Activated CD4-positive, alpha-beta T cell treated with anti-CD3 and anti-CD28 coated beads, Interleukin-2, amount 50 U/mL, for 16 hours (primary cell): ENCODE data around the gene LARGE2.

Experiments used
- DNase-seq: peaks from one replicate; pipeline ENCODE4 v3.0.0-alpha.2; 2020

Gene LARGE2

DNA sequence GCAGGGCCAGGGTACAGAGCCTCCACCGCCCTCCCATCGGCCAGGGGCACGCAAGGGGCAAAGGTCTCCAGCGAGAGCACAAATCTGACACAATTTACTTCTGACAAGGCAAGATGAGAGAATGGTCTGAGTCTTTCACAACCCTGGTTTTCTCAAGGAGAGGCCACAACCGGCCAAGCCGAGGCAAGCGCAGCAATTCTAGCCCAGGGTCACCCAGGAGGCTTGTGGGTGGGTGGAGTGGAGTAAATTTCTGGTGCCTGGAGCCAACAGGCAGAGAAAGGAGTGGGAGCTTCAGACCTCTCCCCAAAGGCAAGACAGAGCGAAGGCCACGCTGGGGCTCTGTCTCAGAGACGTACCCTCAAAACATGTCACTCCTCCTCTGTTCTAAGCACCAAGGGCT is 9.3 kb downstream of the LARGE2 start:
- no peak for DNase-seq

DNA sequence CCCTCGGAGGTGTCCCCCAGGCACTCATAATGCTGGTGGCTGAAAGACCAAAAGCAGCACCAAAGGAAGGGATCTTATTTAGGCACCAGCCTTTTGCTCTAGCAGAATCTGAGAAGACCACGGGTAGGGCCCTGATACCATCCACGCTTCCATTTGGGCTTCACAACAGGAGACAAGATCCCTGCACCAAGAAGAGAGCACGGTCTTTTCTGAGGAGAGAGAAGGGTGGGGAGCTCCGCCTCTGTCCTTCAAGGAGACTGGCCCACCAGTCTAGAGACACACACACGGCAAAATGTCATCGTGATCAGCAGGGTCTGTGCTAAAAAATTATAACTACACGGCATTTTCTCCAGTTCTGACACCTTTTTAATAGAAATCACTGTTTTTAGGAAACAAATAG is 9.8 kb downstream of the LARGE2 start:
- no peak for DNase-seq

DNA sequence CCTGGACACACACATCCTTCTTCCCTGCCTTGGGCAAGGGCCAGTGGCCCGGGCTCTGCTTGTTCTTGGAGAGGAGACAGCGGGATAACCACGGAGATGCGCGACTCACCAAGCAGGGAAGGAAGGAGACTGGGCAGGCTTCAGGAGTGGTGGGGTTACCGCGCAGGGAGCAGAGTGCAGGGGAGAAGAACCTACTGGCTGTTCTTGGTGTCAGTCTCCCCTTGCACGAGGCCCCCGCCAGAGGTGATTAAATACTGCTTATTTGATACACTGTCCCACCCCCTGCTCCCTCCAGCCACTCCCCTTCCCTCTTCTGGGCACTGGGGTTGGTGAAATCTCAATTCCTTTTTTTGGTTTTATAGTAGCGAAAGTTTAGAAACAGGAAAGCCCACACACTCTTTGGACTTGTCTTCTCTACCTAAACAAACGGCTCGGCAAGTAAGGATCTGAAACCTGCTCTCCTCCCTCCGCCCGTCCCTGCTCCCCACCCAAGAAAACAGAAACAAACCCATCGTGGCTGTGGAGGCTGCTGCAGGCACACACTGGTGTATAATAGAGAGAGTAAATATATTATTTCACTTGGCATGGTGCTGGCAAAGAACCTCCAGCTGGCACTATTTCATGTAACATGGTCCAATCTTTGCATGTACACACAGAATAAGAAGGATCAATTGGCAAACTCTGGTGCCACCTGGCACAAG is 10.8 kb downstream of the LARGE2 start:
- DNase-seq, result no peak

DNA sequence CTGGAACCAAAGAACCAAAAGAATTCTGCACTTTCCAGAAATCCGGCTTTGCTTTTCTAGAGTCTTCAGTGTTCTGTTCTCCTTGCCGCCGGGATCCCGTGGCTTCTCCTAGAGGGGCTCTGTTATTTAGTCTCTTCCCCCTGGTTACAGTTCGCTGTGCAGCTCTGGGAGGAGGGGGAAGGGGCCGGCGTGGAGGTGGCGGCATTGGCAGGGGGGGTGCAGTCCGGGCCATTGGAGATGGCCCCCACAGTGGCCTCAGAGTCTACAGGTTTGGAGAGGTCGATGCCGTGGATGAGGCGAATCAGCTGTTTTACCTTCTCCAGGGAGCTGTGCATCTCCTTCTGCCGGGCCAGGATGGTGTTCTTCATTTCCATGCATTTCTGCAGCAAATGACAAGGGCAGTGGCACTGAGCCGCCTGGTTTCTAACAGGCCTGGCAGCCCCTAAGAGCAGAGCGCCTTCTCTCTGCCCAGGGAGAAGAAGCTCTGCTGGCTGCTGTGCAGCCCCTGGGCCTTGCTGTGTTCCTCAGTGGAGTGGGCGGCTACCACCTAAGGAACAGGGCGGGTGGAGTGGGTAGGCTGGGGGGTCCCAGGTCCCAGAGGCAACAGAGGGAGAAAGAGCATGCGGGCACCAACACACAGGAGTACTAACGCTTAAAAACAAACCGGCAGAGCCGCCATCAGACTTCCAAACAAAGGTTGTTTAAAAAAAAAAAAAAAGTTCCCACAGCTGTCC is 11.6 kb downstream of the LARGE2 start:
- no peak for DNase-seq

DNA sequence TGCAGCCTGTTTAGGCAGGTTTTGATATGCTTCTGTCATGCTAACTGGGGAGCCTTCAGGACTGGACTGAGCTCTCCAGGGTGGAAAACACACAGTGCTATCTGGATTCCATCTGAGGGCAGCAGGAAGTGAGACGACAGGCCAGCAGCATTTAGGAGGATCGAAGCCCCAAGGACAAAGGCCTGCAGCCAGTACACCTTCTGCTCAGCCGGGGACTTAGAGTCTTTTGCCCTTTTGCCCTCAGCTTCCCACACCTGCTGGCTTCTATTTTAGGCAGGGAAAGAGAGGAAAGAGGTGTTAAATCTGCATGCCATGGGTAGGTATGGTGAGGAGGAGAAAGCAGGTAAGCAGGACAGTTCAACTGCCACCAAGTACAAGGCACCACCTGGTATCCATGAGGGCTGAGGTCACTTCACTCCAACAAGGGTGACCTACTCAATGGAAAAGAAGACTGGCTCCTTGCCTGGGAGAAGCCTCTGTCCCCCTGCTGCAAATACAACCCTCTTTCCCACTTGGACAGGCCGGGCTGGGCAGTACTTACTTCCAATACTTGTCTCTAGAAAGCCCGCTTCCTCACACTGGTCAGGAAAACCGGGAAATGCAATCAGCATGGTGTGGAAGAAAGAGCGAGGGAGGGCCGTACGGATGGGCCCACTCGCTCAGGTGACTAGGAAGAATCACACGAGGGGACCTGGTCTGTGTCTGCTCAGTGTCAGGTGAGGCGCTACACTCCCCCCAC is 12.3 kb downstream of the LARGE2 start:
- DNase-seq, result no peak

DNA sequence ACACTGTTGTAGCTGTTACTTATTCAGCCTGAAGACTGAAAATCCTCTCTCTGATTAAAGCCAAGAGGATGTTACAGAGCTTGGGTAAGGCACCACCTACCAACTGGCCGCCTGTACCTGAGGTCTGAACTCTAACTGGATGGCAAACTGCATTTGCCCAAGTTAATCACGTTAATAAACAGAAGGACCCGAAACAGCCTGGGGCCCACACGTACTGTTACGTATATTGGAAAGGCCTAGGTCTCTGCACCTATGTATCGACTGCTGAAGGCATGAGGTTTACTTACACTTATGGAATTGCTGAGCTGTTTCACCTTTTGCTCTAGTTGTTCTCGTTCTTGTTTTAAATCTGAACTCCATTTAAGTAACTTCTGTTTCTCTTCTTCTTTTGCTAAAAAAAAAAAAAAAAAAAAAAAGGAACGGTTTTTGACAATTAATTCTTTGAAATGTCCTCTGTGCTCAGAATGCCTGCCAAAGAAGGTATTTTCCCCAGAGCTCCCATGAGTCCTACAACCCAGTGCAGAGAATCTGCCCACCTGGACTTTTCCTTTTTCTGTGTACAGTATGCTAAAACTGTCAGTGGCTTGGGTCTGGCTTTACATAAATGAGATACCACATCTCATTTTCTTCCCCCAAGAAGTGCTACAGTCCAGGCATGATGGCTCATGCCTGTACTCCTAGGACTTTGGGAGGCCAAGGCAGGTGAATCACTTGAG is 13.1 kb downstream of the LARGE2 start:
- DNase-seq, result no peak

DNA sequence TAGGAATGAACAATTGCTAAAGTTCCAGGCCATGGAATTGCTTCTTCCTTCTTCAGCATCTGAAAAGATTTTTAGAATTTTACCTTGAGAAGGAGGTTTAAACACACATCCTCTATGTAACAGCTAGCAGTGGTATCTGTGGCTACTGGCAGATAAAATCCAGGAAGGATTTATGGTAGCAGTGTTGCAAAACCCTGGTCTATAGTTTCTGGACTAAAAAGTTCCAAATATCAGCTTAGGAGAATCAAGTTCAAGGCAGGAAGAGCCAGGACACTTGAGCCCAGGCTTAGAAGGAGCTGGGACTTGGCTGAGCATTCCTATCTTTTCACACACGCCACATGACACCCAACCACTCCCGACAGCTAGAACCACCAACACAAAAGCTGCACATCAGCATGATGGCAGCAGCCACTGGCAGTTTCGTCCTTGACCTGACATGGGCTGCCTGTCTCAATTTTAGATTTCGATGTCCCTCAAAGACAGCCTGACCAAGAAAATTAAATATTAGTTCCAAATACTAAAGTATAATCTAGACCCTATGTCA is 14.1 kb downstream of the LARGE2 start:
- no peak for DNase-seq

DNA sequence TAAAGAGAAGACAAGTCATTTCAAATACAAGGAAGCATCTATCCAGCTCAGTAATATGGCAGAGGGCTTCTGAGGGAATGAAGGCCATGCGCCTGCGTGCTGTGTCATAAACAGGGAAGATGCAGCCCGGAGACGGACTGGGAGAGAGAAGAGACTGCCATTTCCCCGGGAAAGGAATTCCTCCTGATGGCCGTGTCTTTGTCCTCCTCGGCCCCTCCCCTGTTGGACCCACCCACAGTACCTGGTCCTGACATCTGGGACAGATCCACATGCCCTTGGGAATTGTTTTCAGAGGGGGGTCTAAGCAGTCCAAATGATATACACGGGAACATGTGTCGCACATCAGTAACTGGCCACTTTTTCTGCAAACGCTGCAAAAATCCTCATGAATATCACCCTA is 15.5 kb downstream of the LARGE2 start:
- DNase-seq, result no peak

DNA sequence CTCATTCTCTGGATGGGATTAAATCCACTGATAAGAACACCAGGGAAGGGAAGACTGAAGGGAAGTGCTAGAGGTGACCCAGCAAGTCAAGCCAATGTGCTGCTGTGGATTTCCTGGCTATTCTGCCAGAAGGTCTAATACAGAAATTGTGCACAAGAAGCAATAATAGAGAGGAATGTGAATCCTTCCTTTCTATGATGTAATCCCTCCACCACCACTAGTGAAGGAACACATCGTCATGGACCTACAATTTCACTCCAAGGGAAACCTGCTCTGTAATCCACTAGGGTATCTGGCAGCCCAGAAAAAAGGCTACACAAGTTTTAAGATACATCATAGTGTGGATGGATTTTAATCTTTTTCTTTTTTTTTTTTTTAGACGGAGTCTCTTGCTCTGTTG is 17.4 kb downstream of the LARGE2 start:
- DNase-seq, result no peak

DNA sequence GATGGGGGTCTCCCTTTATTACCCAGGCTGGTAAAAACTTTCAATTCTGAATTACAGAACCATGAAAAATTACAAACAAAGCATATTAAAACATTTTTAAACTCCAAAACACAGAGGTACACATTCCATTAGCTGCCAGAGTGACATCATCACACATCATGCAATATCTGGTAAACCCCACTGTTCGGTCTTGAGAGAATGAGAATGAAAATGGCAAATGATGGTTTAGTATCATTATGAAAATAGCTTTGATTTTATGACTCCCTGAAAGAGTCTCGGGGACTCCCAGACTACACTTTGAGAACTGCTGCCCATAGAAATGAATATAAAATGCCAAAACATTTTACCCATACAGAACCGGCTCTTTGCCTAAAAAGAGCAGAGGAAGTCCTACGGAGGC is 18.8 kb downstream of the LARGE2 start:
- no peak for DNase-seq

DNA sequence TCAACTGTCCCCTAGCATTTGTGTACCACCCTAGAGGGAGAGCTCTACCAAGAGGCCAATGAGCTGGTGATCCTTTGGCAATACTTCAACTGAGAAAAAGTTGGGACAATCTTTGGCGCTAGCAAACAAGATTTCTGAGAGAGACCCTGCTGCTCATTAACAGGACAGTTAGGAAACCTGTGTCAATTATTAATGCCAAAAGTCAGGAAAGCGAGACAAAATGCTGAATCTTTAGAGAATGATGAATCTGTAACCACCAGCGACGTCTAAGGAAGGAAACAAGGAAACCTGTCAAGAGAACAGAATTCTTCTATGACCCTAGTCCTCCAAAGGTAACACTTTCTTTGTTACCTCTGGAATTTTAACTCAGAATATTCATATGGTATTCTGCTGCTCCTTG is 19.9 kb downstream of the LARGE2 start:
- no peak for DNase-seq

DNA sequence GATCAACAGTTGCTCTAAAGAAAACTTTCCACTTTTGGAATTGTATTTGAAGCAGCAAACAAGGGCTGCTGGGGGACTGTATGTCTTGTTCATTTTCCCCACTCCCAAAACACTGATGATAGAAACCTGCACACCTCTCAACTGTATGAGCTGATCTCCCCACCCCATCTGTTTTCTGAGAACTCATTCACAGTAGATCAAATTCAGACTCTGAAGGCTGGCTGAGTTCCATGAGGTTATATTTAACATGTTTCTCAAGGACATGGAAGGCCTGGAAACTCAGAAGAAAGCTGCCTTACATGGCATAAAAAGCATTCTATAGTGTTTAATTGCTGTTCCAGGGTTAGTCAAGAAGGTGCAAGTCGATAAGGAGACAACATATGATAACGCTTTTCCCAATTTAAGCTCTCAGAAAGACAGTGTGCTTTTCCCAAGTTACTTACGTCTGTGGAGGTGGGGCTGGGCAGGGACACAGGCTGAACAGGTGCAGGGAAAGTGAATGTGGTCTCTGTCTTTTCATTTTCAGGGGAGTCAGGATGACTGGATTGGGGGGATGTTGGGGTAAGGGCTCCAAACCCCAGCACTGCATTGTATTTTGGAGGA is 23.0 kb downstream of the LARGE2 start:
- DNase-seq, result no peak

DNA sequence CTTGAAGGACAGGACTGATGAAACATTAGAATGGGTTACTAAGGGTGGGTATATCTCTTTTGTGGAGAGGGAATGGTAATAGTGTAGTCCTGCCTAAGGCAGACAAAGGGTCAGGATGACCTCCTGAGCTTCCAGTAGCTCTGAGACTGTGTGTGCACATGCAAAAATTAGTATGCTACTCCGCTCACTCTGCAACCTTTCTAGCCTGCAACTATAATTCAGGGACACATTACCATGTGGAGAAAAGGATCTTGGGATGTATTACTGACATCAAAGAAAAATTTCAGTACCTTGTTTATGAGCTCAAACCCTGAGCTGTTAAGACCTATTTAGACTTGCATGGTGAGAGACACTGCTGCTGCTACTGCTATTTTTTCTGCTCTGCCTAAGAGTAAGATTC is 25.4 kb downstream of the LARGE2 start:
- no peak for DNase-seq

DNA sequence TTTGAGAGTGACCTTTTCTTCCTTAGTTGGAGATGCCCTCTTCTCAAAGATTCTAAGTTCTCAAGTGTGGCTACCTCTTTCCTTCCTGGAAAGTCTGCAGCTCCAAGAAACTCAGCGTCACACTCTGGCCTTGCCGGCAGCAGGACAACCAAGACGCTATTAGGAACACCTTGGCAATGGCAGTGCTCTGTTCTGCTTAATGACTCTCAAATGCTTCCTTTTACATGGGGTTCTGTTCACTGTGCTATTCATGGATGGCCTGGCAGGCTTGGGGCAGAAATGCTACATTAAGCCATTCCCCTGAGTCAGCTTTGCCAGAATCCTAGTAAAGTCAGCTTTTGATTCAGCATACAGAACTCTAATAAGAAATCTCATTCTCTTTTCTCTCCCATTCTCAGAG is 25.9 kb downstream of the LARGE2 start:
- no peak for DNase-seq

DNA sequence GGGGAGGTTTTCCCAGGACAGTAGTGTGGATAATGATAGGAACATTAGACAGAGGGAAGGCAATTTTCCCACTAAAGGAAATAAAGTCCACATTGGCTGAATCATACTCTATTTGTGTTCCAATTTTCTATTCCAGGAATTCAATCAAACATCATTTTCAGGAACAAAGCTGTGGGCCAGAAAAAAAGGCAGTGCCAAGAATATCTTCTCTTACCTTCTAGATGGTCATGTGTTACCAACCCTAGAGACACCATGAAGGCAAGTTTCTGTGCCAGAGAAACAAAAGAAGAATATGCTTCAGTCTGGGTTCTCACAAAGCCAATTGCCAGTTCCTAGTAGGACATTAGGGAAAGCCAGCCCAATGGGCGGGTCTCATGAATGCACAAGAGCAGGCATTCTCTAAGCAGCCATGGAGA is 27.5 kb downstream of the LARGE2 start:
- DNase-seq, result no peak

DNA sequence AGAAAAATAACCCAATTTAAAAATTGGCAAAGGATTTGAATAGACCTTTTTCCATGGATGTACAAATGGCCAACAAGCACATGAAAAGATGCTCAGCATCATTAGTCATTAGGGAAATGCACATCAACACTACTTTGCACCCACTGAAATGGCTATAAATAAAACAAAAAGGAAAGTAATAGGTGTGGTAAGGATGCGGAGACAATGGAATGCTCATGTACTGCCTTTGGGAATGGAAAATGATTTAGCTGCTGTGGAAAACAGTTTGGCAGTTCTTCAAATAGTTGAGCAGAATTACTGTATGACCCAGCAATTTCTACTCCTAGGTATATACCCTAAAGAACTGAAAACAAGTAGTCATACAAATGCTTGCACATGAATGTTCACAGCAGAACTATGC is 37.4 kb downstream of the LARGE2 start:
- DNase-seq, result no peak

DNA sequence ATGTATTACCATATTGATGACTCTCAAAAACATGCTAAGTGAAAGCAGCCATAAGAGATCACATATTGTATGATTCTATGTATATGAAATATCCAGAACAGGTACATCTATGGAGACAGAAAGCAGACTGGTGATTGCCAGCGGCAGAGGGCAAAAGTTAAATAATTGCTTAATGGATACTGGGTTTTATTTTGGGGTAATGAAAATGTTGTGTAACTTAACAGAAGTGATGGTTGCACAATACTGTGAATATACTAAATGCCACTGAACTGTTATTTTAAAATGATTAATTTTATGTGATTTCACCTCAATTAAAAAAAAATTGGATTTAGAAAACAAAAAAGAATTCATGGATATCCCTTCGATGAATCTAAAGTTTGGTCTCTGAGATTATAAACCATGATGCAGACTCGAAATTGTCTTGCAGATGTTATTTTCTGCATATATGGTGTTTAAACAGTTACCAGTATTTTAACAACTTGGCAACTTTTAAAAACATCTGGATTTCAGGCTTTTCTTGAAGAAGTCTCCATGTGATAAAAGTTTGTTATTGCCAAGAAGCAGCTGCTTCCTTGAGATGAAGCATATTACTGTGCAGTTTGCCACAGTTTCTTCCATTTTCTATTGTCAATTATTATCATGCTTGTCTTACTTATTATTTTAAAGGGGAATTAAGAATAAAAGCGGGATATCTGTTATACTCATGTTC is 38.1 kb downstream of the LARGE2 start:
- DNase-seq, result no peak

DNA sequence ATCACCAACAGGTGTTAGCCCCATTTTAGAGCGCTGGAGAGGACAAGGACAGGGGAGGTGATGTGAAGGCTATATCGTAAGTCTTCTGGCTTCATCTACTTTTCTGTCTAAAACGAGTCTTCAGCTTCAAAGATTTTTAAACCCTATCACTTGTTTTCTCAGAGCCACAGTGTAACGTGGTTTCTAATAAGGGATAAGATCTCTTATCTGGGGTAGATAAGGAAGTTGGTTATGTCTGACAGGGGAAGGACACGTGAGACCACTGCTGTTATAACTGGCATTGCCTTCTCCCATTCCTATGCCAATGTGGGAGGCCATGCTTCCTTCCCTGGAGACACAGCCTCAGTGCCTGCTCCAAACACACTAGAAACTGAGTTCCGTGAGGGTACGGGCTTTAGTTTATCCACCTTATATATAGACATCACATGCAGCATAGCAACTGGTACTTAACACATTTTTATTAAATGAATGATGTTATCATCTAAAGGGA is 39.3 kb downstream of the LARGE2 start:
- DNase-seq, result no peak

DNA sequence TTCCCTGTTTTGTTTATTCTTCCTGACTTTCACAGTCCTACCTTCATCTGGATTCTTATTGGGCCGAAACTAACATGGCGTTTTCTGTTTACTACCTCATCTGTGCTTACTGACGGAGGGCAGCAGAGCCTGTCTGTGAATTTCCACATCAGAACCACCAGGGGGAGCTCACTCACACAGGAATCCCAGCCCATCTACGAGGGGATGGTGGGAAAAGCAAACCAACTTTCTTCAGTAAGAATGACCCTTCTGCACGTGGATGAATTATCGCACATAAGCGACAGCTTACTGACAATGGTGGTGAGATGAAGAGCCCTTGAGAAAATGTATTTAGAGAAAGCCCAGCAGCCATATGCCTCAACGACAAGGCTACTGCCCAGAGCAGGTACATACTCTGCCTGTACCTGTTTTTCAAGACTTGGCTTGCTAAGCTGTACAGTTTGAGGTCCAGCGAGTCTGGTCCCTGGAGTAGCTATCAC is 42.5 kb downstream of the LARGE2 start:
- DNase-seq, result peak; percentile 74

DNA sequence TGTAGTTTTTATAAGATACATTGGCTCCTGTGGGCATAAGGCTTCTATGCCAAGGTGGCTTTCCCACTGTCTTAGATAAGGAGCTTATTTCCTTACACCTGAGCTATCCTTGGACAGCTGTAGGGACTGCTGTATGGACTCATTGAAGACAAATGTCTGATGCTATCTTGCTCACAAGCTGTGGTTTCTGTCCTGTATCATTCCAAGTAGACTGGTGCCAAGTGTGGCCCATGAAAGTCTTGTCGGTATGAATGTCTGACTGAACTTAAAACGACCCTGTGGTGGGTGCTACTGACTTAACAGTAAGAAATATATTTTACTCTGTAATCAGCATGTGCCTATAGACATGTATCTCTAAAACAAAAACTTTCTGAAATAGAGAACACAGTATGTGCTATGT is 45.0 kb downstream of the LARGE2 start:
- DNase-seq, result no peak

DNA sequence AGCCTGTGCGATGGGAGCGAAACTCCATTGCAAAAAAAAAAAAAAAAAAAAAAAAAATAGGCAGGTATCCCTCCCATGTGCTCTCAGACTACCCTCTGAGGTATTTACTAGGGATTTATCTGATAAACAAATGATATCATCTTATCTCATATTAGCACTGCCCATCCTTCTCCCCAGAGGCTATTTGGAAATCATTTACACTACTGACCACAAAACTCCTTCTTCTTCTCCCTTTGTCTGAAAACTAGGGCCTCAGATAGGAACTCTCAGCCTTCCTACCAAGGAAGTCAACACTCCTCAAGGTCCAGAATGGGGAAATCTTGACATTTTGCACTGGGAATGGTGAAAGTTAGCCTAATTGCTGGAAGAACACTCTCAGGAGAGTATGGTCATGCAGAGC is 46.4 kb downstream of the LARGE2 start:
- no peak for DNase-seq

DNA sequence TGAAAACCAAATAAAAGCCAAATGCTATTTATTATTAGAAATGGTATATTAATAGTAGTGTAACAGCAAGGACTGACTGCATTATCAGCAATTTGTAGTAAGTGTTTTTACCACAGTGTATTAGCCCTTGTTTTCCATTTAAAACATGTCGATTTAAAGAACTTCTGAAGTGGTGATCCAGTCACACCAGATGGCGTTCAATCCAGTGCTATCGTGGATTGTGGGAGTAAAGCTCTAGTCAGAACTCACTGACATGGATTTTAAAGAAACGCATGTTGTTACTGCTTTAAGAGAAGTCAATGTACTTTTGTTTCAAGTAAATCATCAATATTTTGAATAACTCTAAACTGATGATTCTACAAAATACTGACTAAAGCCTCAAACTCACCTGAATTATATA is 51.1 kb downstream of the LARGE2 start:
- no peak for DNase-seq
